Retina (tissue), 1 donor: ENCODE results near the gene OTOG.

ENCODE experiments used
- DNase-seq: peaks from one replicate; pipeline ENCODE4 v3.0.0-alpha.2; 2016

Gene OTOG, protein sequence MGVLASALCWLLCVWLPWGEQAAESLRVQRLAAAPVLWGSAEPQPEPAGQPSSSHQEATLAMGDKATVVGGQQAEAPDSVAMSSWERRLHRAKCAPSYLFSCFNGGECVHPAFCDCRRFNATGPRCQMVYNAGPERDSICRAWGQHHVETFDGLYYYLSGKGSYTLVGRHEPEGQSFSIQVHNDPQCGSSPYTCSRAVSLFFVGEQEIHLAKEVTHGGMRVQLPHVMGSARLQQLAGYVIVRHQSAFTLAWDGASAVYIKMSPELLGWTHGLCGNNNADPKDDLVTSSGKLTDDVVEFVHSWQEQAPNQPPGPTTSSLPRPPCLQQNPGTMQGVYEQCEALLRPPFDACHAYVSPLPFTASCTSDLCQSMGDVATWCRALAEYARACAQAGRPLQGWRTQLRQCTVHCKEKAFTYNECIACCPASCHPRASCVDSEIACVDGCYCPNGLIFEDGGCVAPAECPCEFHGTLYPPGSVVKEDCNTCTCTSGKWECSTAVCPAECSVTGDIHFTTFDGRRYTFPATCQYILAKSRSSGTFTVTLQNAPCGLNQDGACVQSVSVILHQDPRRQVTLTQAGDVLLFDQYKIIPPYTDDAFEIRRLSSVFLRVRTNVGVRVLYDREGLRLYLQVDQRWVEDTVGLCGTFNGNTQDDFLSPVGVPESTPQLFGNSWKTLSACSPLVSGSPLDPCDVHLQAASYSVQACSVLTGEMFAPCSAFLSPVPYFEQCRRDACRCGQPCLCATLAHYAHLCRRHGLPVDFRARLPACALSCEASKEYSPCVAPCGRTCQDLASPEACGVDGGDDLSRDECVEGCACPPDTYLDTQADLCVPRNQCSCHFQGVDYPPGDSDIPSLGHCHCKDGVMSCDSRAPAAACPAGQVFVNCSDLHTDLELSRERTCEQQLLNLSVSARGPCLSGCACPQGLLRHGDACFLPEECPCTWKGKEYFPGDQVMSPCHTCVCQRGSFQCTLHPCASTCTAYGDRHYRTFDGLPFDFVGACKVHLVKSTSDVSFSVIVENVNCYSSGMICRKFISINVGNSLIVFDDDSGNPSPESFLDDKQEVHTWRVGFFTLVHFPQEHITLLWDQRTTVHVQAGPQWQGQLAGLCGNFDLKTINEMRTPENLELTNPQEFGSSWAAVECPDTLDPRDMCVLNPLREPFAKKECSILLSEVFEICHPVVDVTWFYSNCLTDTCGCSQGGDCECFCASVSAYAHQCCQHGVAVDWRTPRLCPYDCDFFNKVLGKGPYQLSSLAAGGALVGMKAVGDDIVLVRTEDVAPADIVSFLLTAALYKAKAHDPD (N-terminal part only)

DNA sequence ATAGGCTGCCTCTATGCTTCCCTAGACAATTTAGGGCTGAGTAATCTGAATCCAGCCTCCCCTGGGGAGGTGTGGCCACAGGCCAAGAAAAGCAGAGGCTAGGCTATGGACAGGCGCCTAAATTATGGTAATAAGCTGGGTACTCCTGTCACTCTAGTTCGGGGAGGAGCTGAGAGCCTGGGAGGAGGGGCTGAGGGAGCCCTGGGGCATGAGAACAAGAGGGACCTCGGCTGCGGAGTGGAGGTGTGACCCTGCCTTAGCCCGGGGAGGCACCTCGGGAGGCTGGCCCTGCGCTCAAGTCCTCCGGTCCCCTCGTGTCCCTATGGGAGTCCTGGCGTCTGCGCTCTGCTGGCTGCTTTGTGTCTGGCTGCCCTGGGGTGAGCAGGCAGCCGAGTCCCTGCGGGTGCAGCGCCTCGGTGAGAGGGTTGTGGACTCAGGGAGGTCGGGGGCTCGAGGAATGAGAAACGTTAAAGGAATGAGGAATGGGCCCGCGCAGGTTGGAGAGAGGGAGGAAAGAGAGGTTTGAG, at the start of gene OTOG:
Gene OTOG, plus strand, starts transcription at position 209 of the 527 bp plus-strand sequence. Its CDS starts 114 bp downstream, at position 323.
- DNase-seq, result peak; percentile 56

- no peak for DNase-seq
These were observed 49.0 kb upstream of the OTOG start for GRCh38 chr11:17498058-17498457.

GRCh38 chr11:17498475-17498874, 48.6 kb upstream of the OTOG start:
- no peak for DNase-seq

DNA sequence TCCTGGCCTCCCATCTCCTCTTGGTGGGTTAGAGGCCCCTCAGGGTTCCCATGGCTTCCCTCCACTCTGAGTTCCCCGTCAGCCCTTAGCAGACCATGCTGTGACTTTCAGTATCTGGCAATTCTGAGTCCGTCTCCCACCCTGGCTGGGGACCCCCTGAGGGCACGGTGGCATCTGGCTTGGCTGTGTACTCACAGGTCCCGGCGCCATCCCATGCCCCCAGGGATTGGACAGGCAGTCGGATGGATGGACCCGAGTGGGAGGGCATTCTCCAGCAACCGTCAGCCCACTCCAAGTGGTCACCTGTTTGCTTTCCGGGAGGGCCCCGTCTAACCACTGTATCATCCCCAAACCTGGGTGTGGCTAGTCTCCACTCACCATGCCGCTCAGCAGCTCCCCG, 46.4 kb upstream of the OTOG start:
- no peak for DNase-seq

DNA sequence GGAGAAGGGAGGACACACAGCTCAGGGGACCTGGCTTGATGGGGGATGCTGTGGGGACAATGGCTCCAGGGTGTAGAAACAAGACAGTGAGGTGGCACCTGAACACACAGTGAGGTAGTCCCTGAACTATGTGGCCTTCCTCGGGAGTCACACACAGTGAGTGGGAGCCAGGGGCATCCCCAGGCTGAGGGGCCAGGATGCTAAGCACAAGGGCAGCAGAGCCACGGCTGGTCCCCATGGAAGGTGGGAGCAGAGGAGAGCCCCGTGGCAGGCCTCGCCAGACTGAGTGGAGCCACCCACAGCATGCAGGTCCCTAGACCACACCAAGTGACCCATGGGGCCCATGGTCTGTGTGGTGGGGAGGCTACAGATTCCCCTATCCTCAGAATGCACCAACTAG, 44.4 kb upstream of the OTOG start:
- no peak for DNase-seq

DNA sequence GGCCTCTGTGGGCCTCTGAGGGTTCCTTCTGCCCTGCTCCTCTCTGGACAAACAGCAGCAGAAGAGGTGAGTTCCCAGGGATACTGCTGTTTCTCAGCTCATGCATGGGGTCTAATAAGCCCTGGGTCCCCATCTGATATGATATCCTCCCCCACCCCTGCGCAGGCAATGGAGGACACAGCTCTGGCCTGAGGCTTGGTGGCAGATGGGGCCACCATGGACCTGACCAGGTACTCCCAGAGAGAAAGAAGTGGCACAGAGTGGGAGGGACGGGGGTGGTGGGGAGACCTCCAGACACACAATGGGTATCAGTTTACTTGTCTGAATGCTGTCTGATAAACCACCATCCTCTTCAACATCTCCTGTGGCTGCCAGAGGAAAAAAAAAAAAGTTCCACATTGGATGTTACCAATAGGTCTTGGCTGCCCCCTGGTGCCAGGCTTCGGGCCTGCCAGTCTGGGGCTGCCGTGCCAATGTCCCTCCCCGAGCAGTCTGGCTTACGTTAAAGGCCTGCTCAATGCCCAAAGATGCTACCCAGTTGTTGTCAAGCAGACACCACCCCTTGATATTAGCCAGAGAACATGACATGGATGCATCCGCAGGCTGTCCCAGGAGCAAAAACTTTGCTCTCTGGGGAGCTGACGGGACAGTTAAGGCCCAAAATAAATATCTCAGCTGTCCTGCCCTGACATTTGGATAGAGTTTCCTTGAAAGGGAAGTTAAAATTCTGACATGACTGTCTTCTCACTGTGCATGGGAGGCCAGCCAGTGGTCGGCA, 42.5 kb upstream of the OTOG start:
- peak; percentile 82 for DNase-seq

DNA sequence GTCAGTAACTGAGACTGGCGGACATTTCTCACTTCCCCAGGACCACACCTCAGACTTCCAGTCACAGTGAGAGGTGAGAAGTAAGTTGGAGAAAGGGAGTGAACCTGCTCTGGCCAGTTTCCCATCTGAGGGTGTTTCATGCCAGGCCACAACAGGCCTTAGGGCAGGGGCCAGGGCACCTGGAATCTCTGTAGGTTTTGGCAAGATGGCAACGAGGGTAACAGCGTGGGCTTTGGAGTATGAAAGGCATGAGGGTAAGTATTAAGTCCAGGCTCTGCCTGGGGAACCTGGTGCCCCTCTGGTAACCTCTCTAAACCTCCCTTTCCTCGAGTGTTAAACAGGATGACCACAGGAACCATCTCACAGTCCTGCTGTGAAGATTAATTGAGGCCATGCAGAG, 41.9 kb upstream of the OTOG start:
- DNase-seq, result no peak

DNA sequence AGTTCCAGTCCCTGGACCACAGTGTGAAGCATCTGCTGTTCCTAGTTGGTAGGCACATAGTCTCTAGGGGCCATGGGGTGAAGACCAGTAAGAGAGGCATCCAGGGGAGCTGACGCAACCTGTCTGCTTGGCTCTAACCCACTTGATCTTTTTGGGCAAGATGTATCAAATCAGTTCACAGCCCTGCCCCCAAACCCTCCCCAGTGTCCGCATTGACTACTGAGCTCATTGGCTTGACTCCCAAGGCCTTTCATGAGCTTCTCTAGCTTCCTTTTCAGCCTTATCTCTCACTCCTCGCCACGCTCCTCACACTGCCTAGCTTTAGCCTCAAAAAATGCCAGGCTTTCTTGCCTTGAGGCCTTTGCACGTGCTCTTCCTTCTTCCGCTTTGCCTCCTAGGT, 40.7 kb upstream of the OTOG start:
- no peak for DNase-seq

DNA sequence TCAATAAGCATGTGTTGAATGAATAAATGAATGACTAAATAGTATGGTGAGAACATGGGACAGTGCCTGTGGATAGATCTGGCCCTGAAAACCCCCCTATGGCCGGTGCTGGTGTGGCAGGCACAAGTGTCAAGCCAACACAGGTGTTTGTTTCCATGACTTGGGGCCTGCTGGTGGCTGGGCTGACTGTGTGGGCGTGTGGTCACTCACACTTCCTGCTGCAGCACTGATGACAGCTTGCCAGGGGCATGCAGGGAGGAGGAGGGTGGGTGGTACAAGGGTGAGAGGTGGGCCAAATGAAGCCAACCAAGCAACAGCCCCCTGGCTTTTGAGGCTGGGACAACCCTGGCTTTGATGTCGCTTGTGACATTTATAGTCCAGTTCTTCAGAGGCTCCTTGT, 40.1 kb upstream of the OTOG start:
- DNase-seq, result no peak

- no peak for DNase-seq
These were observed 39.3 kb upstream of the OTOG start for GRCh38 chr11:17507773-17508172.

- DNase-seq, result no peak
These were observed 38.8 kb upstream of the OTOG start for GRCh38 chr11:17508306-17508705.

DNA sequence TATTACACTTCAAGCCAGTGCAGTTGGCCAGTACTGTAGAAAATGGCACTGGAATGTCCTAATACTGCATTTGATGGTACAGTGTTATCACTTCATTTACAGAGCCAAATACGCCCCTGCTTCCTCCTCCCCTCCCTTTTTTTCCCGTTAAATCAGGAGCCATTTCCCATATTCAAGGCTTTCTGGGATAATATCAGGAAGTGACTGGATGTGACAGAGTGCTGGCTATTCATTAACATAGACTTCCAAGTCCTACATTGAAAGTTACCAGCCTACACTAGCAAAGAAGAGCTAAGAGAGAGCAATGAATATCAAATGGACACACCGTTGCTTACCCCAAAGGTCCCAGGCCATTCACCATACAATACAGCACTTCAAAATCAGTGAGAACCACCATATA, 38.3 kb upstream of the OTOG start:
- no peak for DNase-seq

GRCh38 chr11:17510507-17511206, 36.4 kb upstream of the OTOG start:
- no peak for DNase-seq

DNA sequence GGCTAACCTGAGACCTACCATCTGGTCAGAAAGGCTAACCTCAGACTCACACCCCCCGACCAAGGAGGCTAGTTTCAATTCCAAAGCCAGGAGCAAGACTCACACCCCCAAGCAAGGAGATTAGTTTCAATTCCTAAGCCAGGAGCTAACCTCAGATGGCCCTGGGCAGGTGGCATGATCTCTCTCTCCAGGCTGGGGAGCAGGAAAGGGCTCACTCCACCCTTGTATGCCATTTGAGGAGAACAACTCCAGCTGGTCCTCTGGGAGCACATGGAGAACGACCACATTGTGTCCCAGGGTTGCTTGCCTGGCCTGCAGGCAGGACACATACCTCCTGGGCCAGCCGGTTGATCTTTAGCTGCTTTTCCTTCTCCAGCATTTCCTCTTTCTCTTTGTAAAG, 35.5 kb upstream of the OTOG start:
- DNase-seq, result no peak

DNA sequence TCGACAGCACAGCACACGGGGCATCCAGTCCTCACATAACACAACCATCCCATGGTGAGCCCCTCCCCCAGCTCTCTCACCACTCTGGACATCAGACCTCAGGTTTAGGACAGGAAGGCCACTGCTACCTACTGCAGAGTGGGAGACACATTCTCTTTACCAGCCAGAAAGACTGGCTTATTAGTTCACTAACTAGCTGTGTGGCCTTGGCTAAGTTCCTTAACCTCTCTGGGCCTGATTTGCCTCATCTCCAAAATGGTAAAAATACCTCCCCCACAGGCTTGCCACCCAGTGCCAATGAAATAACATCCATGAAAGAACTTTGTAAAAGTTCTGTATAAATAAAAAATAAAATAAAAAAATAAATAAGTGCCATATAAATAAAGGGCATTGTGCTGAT, 35.0 kb upstream of the OTOG start:
- DNase-seq, result no peak

GRCh38 chr11:17513853-17514252, 33.2 kb upstream of the OTOG start:
- DNase-seq, result no peak

DNA sequence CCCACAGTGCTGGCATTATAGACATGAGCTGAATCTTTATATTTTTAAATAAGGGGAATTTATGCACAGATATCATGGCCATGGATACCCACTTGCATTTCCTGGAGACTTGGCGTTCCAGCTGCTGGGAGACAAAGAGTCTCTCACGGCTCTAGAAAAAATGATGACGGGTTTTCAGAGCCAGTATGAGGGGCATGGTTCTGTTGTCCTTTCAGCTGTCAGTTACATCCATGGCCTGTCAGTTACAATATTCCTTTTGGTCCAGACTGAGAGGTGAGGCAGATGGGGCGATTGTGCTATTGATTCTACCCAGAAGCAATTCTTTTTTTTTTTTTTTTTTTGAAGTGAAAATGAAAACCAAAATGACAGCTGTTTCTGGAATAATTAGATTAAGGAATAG, 32.6 kb upstream of the OTOG start:
- DNase-seq, result peak; percentile 57

GRCh38 chr11:17515443-17516176, 31.4 kb upstream of the OTOG start:
- DNase-seq, result no peak

DNA sequence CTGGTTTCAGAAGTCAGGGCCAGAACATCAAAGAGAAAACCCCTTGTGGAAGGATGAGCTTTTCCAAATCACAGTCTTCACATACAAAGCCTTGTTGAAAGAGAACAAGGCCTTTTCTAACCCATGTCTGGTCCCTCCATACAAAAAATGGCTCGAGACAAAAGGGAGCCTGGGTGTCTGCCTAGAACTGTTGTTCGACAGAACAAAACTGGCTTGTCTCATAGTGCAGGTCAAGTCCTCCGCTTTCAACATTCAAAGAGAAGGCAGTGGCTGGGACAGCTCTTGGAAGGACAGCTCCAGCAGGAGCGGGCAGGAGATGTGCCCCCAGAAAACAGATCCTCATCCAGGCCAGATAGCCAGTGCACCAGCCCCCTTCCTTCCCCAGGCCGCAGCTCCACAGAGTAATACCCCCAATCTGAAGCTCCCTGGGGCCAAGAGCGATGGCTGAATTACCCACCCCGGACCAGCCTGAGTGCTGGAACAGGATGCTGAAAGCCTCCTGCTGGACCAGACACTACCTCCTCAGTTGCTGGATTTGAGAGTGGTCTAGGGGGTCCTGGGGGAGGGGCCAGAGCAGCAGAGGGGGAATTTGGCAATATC, 30.4 kb upstream of the OTOG start:
- DNase-seq, result no peak

DNA sequence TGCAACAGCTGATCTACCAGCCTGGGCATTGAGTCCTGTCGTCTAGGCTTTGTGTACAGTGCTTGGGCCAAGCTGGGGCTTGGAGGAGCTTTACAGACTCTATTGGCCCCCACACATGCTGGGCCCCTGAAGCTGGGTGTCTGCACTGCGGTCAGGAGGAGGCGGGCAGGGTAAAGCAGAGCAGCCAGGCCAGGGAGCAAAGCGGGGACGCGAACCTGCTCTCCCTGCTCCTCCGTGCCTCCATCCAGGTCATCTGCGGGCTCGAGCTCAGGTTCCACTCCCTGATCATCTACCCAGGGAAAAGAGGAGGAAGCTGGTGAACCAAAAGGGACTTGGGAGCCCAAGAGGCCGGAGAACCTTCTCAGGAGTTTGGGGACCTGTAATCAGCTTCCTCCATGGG, 29.9 kb upstream of the OTOG start:
- no peak for DNase-seq
